Kidney (tissue), 14 donors: ENCODE measurements around the gene PARP2. TPM values are rescaled to one million over a fixed set of nuclear protein-coding genes. Genes with fewer than 3 reads are reported as not detected.

ENCODE experiments used
- DNase-seq, 5 donors: peaks; one replicate each; pipeline ENCODE4 v3.0.0-alpha.2; 2013 to 2020
- FAIRE-seq: peaks from 2 replicates; lab custom pipeline; 2012; peaks lifted over from hg19 to GRCh38; lab: Jason Lieb, UNC
- H3K27ac ChIP-seq, 2 donors: one replicate each; pipeline ENCODE4 v1.7.0; 2013; ENCODE audit warnings: low read depth in 2 of 2, low read length in 2 of 2, inconsistent platforms in 1 of 2
- H3K27me3 ChIP-seq: one replicate; pipeline ENCODE4 v1.7.1; 2013; ENCODE audit warnings: low read length, inconsistent platforms; ENCODE audit not compliant: control insufficient read depth, insufficient read depth
- H3K36me3 ChIP-seq, 3 donors: one replicate each; pipeline versions ENCODE4 v1.7.0 to v1.7.1; 2013; ENCODE audit warnings: low read length in 3 of 3, control low read depth in 1 of 3, inconsistent platforms in 1 of 3; ENCODE audit not compliant: insufficient read depth in 3 of 3, control insufficient read depth in 2 of 3
- H3K4me1 ChIP-seq, 3 donors: one replicate each; pipeline versions ENCODE4 v1.7.0 to v1.7.1; 2013; ENCODE audit warnings: low read length in 3 of 3, inconsistent platforms in 1 of 3, low read depth in 1 of 3; ENCODE audit not compliant: control insufficient read depth in 2 of 3, insufficient read depth in 2 of 3
- H3K4me3 ChIP-seq, 3 donors: one replicate each; pipeline versions ENCODE4 v1.7.0 to v1.8.1; 2013; ENCODE audit warnings: low read length in 3 of 3, control low read depth in 1 of 3, inconsistent platforms in 1 of 3
- H3K9ac ChIP-seq, 3 donors: one replicate each; pipeline versions ENCODE4 v1.7.0 to v1.7.1; 2013; ENCODE audit warnings: low read length in 3 of 3, control low read depth in 1 of 3, inconsistent platforms in 1 of 3
- H3K9me3 ChIP-seq, 3 donors: one replicate each; pipeline versions ENCODE4 v1.7.0 to v1.7.1; 2013; ENCODE audit warnings: low read length in 3 of 3, control low read depth in 1 of 3, inconsistent platforms in 1 of 3; ENCODE audit not compliant: control insufficient read depth in 2 of 3, insufficient read depth in 1 of 3
- CTCF ChIP-seq: IDR thresholded peaks from 3 replicates; pipeline ENCODE4 v1.5.1; 2012; ENCODE audit warnings: mild to moderate bottlenecking, moderate library complexity, borderline replicate concordance; ENCODE audit not compliant: insufficient read depth; ENCODE audit errors: extremely low read depth
- intact Hi-C: fragments of 100-400 bp; cut with DNase I; formaldehyde crosslinking; loops from one replicate; pipeline ENCODE4 v1.11.1; 2022
- polyA plus RNA-seq: library from polyadenylated mRNA; stranded (reverse); fragments of 350-450 nt; fragmentation: Illumina TruSeq; extraction: RNeasy Lipid Tissue Mini Kit (QIAGEN cat#74804); gene quantifications from one replicate; pipeline ENCODE4 v1.2.3, GENCODE V29; 2014; ENCODE audit warnings: low read depth, low replicate concordance; ENCODE audit not compliant: insufficient read depth
- total RNA-seq: library from RNA; stranded (reverse); fragmentation: NEBNext Ultra II Directional; extraction: Animal tissue kit (Norgen Biotek cat#: 25700); gene quantifications from one replicate; pipeline ENCODE4 v1.2.1, GENCODE V29; 2021
- donor health status: control.
- donor health status: control.
- donor health status: control.
- donor health status: control.
- donor health status: control.
- donor health status: DM: yes; HTN: yes; CAD: no.
- donor health status: Normal renal cell carcinoma (clear cell type).

Gene PARP2
- total and polyA plus RNA-seq, 2 donors from 2014 or later: 14.4 to 18.4 TPM

- H3K9ac ChIP-seq: no peak overlapping the region
- no peak overlapping the region for H3K27ac ChIP-seq
- peaks cover 3 to 62% (median 46%) of the 10 kb centered on the region in 3 donors for H3K36me3 ChIP-seq
- H3K9me3 ChIP-seq: no peaks in the 10 kb centered on the region
- no peaks in the 10 kb centered on the region for H3K4me1 ChIP-seq
- FAIRE-seq: no peak
- no peak for DNase-seq
- no peak overlapping the region for H3K4me3 ChIP-seq
- intact Hi-C loops: no loop called here
- no peaks in the 10 kb centered on the region for H3K27me3 ChIP-seq
- no peak for TF ChIP-seq CTCF
These were observed 29.4 kb downstream of the PARP2 start for GRCh38 chr14:20372796-20373195.

- Histone ChIP-seq H3K27me3 (no peaks in the 10 kb centered on the region), H3K9me3 (no peaks in the 10 kb centered on the region), H3K4me3 (no peak overlapping the region), H3K9ac (no peak overlapping the region), H3K4me1 (no peaks in the 10 kb centered on the region), H3K36me3 (peaks cover 3 to 70% (median 62%) of the 10 kb centered on the region in 3 donors), H3K27ac (no peak overlapping the region)
- intact Hi-C loops: no loop called here
- FAIRE-seq: no peak
- TF ChIP-seq CTCF: no peak
- no peak for DNase-seq
These were observed 32.0 kb downstream of the PARP2 start for GRCh38 chr14:20375471-20375870.

GRCh38 chr14:20376071-20376588 is 32.7 kb downstream of the PARP2 start:
- FAIRE-seq (no peak), DNase-seq (peak in 4 of 5 donors; percentile 34 to 59 (median 54))
- Histone ChIP-seq H3K9me3 (no peaks in the 10 kb centered on the region), H3K4me3 (no peak overlapping the region), H3K36me3 (peaks cover 3 to 71% (median 57%) of the 10 kb centered on the region in 3 donors), H3K27me3 (no peaks in the 10 kb centered on the region), H3K9ac (no peak overlapping the region), H3K4me1 (no peaks in the 10 kb centered on the region), H3K27ac (no peak overlapping the region)
- intact Hi-C loops: no loop called here
- TF ChIP-seq CTCF: no peak

GRCh38 chr14:20377171-20377570 is 33.7 kb downstream of the PARP2 start:
- intact Hi-C loops: no loop called here
- no peaks in the 10 kb centered on the region for H3K27me3 ChIP-seq
- H3K4me3 ChIP-seq: no peak overlapping the region
- no peak overlapping the region for H3K27ac ChIP-seq
- no peak for FAIRE-seq
- H3K36me3 ChIP-seq: peaks cover 3 to 74% (median 59%) of the 10 kb centered on the region in 3 donors
- H3K9ac ChIP-seq: no peak overlapping the region
- no peak for TF ChIP-seq CTCF
- H3K9me3 ChIP-seq: no peaks in the 10 kb centered on the region
- H3K4me1 ChIP-seq: no peaks in the 10 kb centered on the region
- DNase-seq: no peak
